ENCODE measurements around the gene GSDME.

GSDME gene

DNA sequence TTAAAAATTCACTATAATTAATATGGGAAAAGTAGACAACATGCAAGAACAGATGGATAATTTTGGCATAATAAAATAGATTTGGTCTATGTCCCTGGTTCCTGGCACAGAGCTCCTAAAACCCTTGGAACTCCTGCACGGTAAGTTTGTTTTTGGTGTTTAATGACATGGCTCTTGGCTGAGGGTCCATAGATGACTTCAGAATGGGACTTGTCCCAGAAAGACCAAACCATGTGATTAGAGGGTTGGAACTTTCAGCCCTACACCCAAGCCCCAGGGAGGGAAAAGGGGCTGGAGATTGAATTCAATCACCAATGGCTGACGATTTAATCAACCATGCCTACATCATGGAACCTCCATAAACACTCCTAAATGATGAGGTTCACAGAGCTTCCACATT is 12.6 kb upstream of the GSDME start:
- no peak for DNase-seq (ENCODE audit: low spot score)

DNA sequence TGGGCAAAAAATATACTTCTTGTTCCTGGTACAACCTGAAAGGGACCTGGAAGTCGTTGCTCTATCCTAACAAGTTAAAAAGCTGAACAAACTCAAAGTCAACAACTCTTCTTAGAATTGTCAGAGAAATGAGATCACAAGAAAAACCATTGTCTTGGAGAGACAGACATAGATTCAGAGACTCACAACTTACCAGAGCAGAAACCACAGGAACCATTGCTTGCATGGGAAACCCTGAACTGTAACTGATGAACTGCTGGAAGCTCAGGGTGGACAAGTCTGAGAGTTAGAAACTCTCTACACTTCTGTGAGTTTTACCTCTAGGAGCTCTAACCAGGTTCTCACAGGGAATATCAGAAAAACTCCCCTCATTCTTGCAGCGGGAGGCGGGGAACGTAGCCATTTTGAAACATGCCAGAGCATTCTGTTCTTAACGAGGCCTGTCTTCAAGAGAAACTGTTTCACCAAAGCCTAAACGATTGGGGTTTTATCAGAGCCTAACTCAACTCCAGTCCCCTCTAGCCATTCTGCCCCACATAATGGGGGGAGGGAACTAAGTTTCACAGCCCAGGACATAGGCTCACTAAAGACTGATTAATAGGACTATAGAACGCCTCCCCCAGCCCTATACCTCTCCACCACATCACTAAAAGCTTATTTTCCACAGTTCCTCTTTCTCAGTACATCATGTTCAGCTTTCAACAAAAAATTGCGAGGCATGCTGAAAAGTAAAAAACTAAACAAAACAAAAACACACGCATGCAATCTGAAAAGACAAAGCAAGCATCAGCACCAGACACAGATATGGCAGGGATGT is 12.0 kb upstream of the GSDME start:
- DNase-seq (ENCODE audit: low spot score), result no peak

DNA sequence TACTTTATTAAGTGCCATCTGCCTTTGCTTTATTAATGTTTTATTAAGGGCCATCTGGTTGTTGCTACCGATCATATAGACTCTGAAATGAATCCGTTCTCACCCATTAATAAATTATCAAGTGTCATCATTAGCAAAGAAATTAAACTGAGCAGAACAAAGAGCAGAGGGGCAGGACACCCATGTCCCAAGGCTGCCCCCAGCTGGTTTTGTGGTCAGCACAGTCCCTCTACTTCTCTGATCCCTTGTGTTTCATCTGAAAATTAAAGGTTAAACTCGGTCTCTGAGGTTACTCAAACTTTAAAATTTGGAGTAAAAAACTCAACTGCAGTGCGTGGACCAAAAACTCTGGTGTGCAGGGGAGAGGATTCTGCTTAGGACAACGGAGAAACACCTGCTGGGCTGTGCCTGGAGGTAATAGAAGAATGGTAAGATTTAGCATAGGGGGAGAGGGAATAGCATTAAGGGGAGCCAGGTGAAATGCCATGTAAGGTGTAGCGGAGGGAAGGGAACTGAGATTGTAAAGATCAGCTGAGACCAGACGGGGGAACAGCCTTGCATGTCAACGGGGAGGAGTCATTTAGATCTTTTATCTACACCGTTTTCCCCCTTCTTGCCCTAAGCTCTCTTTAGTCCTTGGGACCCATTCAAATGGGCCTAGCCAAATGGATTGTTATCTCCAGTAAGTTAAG is 10.8 kb upstream of the GSDME start:
- no peak for DNase-seq (ENCODE audit: low spot score)

DNA sequence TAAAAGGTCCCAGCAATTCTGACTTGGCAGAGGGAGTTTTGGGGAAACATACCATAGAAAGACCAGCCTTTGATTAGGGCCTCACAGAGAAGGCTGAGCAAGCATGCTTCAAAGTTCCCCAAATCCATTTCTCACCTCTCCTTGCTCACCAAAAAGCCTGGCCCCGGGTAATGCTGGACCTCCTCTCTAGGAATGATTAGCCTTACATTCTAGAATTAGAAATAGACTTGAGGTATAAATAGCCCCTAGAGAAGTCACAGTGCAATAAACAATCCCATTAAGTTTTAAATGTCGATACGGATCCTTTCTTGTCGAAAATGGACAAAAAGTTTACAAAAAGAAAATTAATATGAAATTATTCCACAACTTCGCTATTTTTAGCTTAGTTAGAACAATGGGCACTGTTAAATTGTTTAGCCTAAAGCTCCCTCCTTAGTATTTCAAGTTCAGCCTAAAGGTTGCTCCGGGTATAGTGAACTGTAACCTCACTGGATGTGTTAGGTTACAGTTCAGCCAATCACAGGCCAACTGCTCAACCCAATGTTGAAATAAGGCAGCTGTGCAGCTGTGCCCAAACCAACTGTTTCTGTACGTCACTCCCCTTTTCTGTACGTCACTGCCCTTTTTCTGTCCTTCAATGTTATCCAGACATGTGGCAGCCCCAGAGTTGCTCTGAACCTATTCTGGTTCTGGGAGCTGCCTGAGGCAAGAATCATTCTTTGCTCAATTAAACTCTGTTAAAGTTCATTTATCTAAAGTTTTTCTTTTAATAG is 7.9 kb upstream of the GSDME start:
- no peak for DNase-seq (ENCODE audit: low spot score)

DNA sequence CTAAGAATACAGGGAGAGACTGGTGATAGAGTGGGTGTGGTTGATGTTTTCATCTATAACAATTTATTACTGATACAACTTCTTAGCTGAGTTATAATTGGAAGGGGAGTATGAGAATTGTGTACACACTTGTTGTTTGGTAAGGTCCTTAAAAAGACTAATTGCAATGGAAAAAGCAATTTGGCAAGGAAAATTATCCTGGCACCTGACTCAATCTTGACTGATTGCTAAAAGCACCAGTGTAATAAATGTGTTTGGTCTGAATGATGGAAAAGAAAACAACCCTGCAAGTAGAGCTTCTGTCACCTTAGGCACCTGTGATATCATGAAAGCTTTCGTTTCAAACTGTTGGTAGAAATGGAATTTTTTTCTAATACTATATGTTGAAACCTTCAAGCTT is 6.7 kb upstream of the GSDME start:
- DNase-seq (ENCODE audit: low spot score), result no peak

DNA sequence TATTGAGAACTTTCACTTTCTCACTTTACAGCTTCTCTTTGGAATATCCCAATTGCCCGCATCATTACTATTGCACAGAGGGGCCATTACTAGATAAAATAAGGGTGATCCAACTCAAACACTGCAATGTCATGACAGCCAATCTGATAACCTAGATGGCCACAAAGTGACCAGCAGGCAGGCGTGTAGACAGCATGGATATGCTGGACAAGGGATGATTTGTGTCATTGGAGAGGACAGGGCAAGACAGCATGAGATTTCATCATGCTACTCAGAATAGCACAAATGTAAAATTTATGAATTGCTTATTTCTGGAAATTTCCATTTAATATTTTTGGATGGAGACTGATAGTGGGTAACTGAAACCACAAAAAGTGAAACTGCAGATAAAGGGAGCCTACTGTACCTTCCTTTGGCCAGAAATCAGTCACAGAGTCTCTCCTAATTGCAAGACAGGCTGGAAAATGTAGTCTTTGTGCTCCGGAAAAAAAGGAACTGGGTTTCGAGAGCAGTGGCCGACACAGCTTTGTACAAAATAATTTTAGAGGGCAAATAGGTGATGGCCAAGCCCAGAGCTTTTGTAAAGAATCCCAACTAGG is 6.1 kb upstream of the GSDME start:
- DNase-seq (ENCODE audit: low spot score), result no peak

DNA sequence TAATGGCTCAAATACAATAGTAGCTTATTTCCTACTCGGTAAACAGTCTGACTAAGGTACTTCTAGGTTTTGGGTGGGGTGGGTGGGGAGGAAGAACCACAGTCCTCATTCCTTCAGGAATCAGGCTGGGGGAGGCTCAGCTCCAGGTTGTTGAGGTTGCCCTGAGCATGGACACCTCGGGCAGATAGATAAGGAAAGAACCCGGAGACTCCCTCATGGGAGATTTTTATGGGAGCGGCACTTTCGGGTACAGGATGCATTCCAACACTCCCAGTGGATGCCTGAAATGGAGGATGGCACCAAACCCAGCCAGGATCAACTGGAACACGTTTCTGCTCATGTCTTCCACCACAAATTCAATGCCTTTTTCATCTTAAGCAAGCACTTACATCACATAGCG is 5.5 kb upstream of the GSDME start:
- no peak for DNase-seq (ENCODE audit: low spot score)

DNA sequence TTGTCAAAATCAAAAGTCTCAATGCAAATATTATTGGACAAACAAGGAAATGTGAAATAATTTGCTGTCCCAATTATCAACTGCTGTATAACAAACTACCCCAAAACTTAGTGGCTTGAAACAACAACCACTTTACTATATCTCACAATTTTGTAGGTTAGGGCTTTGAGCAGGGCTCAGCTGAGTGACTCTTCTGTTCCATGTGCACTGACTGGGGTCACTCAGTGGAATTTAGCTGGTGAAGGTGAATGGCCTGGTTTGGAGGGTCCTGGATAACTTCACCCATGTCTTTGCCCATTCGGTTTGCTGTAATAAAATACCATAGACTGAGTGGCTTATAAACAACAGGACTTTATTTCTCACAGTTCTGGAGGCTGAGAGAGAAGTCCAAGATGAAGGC is 3.7 kb upstream of the GSDME start:
- no peak for DNase-seq (ENCODE audit: low spot score)

DNA sequence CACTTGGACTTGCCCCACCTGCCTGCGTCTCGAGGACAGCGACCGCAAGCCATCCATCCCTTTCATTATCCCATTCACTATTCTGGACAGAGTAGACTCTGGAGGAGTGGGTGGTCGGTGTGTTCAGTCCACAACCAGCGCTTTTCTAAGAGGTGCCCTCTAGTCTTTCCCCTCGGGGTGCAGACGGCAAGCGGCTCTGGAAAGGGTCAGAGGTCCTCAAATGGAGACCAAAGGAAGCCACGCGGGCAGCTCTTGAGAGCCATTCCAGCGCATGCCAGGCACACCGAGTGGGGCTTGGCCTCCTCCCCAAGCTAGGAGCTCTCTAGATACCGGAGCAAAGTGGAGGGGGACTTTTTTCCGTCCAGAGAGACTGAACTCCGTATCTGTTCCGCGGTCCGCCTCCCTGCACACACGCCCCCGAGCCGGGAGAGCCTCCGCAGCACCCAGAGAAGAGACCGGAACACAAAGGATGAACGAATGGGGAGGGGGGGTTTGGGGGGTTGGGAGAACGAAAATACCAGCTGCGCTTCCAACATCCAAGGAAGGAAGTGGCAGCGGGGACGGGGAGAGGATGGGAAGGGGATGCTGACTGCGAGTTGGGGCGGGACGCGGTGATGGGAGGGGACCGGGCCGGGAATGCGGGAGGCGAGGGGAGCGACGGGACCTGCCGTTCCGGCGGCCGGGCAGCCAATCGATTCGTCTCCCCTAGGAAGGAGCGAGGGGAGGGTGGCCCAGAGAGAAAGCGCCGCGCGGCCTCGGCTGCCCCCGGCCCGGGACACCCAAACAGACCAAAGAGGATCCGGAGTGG is 515 bp downstream of the GSDME start:
- DNase-seq (ENCODE audit: low spot score), result no peak

DNA sequence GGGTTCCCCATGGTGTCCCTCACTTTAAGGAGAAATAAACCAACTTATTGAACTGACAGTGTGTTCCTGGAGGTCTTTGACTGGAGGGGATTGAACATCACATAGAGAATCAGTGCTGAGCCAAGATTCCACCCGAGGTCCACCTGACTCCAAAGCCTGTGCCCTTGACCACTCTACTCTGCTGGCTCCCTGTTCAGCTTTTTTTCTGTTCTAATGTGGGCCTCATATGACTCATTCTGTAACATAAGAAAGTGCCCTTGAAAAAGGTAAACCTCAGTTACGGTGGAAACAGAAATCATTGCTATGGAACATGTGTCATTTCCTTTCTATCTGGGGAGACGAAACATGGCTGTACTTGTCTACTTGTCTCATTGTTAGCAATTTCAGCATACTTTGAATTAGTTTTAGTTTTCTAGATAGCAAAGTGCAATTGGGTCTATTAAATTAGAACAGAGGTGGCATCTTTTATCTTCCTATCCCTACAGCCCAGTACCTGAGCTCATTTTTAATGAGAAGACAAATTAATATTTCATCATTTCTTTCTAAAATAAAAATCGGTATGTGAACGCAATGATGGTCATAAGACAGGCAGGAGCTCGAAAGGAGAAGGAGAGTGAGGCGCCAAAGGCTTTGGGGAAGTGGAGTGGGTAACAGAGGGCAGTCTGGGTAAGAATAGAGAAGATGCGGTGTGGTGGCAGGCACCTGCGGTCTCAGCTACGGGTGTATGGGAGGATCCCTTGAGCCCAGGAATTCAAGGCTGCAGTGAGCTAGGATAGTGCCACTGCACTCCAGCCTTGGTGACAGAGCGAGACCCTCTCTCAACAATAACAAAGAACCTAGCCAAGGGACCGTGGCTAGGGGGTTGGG is 1.5 kb downstream of the GSDME start:
- no peak for DNase-seq (ENCODE audit: low spot score)

DNA sequence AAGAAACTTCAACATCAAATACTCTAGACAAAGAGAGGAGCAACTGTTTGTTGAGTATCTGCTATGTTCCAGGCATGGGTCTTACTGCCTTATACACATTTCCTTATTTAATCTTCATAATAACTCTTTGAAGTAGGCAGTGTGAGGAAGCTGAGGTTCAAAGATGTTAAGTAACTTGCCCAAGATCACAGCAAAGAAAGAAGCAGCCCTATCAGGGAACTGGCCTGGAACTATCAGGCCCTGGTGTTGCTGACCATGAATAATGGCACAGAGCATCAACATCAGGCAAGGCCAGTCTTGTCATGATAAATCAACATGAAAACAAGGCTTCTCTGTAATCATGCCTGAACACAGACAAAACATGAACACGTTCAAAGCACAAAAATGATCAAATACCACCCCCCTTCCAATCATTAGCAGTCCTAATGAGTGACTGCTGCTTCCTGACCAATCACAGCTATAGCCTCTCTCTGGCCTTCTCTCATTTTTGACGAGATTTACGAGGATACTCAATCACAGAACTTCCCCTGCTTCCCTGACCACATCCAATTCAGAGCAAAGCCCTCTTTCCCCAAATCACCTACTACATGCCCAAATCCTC is 2.3 kb downstream of the GSDME start:
- DNase-seq (ENCODE audit: low spot score), result no peak

DNA sequence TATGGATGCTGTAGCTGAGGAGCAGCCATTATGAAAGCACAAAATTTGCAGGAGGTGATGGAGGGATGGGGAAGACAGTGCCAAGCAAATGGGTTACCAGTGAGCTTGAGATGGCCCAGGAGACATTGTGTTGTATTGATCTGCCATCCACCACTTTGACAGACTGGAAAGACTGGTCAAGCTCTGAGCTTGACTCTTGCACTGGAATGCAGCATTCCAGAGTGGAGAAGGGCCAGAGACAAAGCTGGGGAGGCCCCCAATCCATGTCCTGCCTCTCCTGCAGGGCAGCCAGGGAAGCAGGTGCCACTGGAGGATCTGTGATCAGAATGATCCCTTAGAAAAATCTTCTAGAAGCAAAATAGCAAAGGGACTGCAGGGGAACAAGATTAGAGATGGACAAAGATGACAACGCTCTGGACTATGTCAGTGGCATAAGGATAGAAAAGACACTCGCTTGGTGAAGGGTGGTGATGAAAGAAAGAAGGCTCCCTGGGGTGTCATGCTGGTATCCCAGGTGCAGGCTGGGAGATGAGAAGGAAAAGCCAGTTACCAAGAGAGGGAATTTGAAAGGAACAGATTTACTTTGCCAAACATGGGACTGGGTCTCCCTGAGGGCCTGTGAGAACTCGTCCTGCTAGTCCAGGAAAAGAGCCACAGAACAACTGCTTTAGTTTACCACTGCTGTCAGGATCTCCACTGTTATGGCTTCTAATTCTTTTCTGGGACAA is 5.0 kb downstream of the GSDME start:
- no peak for DNase-seq (ENCODE audit: low spot score)

DNA sequence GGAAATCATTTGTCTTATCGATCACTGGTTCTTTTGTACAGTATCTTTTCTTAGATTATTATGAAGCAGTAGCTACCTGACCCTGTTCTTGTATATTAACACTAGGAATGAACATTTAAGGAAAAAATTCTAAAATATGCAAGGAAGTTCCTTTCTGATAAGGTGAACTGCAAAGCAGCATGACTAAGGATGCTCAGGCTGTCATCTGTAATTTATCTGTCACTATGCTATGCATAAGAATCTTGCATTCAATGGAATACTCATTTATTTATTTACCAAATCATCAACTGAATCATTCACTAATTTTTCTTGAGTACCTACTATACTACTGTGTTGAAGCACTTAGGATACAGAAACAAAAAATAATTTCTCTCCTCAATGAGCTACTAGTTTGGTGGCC is 5.8 kb downstream of the GSDME start:
- no peak for DNase-seq (ENCODE audit: low spot score)

DNA sequence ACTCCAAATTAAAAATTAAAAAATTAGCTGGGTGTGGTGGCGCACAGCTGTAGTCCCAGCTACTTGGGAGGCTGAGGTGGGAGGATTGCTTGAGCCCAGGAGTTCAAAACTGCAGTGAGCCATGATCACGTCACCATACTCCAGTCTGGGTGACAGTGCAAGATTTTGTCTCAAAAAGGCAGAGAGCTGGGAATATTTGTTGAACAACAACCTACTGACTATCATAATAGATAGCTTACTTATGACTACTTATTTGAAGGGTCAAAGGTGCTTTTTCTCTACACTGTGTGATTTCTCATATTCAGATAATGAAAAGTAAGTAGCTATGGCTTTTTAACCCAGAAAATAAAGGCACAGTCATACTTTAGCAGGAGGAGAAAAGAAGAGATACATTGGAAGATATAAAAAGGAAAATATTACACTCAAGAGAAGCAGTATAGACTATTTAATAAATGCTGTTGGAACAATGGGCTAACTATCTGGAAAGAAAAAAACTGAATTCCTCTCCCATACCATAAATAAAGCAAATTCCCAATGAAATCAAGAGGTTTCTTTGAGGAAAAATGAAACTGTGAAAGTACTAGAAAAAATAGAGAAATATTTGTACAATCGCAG is 6.7 kb downstream of the GSDME start:
- DNase-seq (ENCODE audit: low spot score), result no peak

DNA sequence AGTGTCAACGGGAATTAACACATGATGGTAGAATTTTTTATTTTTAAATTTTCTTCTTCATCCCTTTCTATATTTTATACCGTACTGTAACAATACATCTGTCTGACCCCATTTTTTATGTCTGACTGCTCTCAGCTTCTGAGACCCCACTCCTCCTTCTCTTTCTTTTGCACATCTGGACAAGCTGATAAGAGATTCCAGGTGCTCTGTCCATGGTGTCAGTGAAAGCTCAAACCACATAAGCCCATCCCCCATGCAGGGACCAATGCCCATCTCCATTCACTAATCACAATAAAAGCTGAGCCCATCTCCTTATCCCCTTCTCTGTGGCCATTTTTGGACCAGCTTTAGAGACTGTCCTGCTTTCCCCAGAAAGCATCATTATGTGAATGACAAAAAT is 8.7 kb downstream of the GSDME start:
- DNase-seq (ENCODE audit: low spot score), result no peak

DNA sequence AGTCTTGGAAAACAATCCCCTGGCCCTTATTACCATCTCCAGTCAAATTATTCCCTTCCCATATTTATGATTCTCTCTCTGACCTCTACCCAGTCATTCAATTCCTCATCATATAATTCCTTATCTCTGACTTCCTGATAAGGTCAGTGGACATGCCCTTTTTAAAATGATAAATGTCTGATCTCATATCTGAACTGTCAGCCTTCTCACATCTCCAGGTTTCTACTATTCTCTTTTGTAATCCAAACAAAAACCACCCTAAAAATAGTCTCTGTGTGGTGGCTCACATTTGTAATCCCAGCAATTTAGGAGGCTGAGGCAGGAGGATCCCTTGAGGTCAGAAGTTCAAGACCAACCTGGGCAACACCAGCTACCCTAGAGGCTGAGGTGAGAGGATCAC is 11.9 kb downstream of the GSDME start:
- no peak for DNase-seq (ENCODE audit: low spot score)

DNA sequence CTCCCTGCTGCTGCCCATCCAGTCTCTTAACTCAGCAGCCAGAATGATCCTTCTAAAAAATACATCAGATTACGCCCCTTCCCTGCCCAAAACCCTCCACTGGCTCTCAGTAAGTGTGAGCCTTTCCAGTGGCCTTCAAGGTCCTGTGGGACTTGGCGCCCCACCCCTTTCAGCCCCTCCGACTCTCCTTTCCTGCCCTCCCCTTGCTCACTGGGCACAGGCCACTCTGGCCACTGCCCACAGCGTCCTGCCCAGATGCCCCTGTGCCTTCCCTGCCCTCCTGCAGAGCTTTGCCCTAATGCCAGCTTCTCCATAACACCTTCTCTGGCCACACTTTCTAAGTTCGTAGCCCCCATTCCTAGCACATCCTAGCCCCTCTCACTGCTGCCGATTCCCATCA is 13.8 kb downstream of the GSDME start:
- no peak for DNase-seq (ENCODE audit: low spot score)

DNA sequence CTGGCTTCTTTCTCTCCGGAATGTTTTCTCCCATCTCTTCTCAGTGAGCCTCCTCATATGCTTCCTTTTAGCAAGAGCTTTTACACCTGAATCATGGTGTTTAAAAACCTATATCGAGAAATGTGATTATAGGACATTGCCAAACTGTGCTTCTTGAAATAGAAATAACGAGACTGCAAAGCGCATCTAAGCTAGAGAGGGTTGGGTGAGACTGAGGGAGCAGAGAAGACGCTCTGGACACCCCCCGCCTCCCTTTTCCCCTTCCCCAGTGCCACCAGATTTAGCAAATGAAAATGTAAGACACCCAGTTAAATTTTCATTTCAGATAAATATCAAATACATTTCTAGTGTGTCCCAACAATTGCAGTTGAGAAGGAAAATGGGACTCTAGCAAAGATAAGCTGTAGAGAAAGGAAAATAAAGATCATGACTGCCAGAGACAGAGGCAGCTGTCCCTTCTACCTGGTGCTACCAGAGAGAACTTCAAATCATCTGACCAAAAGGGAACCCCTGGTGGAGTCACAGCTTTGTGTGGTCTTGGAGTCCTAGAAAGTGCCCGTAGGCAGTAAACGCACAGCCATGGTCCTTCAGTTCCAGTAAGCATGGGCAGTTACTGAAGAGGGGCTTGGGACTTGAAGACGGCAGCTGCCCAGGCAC is 14.6 kb downstream of the GSDME start:
- no peak for DNase-seq (ENCODE audit: low spot score)

Measured in CD4-positive, alpha-beta T cell treated with Interleukin-6 at 100 ng/mL for 8 hours (primary cell).